Lower lobe of right lung (tissue), 2 donors: ENCODE results near the gene HNRNPH2. TPM values are rescaled to one million over a fixed set of nuclear protein-coding genes. Genes with fewer than 3 reads are reported as not detected.

ENCODE experiments used
- ATAC-seq, 2 donors: fragments of 200-7000 bp; cut with Tn5 transposase; one replicate each; pipeline ENCODE4 v1.9.1; 2020 to 2022; ENCODE audit warnings: mild to moderate bottlenecking in 2 of 2, moderate library complexity in 2 of 2
- DNase-seq: peaks from one replicate; pipeline ENCODE4 v3.0.0-alpha.2; 2020
- H3K27ac ChIP-seq: fragments of 200-600 bp; one replicate; pipeline ENCODE4 v1.8.0; 2022
- H3K27me3 ChIP-seq: fragments of 200-600 bp; one replicate; pipeline ENCODE4 v1.8.0; 2022; ENCODE audit warnings: low read depth
- H3K36me3 ChIP-seq: fragments of 200-600 bp; one replicate; pipeline ENCODE4 v1.8.0; 2022; ENCODE audit warnings: mild to moderate bottlenecking
- H3K4me1 ChIP-seq: fragments of 200-600 bp; one replicate; pipeline ENCODE4 v1.8.0; 2022
- H3K4me3 ChIP-seq: fragments of 200-600 bp; one replicate; pipeline ENCODE4 v1.8.0; 2022; ENCODE audit warnings: mild to moderate bottlenecking
- H3K9me3 ChIP-seq: fragments of 200-600 bp; one replicate; pipeline ENCODE4 v1.8.0; 2022
- CTCF ChIP-seq: fragments of 200-600 bp; IDR thresholded peaks from one replicate; pipeline ENCODE4 v1.8.0; 2022; ENCODE audit warnings: antibody characterized with exemption, mild to moderate bottlenecking
- intact Hi-C: fragments of 100-400 bp; cut with DNase I; formaldehyde crosslinking; loops from one replicate; pipeline ENCODE4 v1.11.0; 2022
- total RNA-seq: library from RNA; stranded (reverse); fragmentation: NEBNext Ultra II Directional; extraction: Animal tissue kit (Norgen Biotek cat#: 25700); gene quantifications from one replicate; pipeline ENCODE4 v1.2.1, GENCODE V29; 2021
- donor health status: DM: no; HTN: yes; CAD: no; lungs with severe emphysema.

HNRNPH2 gene
- total RNA-seq, 1 donor from 2014 or later, result 62.1 TPM

DNA sequence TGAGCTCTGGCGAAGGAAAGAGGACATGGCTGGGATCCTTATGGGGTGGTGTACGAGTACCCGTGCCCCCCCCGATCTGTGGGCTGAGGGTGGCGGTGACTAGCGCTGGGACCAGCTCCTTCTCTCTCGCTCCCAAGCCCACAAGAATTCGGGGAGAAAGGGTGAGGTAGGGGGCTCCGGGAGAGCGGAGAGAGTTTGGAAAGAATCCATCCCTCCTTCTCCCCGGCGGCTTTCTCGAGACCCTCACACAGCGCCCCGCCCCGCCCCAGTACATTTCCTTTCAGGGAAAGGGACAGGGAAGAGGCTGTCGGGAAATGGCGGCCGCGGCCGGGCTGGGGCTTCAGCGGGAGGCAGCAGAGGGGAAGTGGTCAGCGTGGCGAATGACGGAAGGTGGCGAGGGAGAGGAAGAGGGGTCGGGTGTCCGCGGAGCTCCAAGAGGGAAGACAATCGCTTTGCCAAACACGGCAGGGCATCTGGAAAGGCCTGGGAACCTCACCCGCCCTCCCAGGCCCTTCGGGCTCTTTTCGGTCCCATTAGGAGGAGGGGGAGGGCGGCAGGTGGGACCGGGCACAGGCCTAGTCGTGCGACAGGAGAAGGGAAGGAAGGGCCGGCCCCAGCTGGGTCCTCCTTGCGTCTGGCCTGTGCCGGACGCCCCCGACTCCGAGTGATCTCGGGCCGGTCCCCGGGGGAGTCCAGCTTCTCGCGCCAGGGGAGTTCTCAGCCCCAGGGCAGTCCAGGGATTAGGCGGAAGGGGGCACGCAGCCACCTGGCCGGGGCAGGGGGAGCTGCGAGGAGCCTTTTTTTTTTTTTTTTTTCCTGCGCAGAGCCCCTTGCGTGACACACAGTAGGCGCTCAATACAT, 10.2 kb downstream of the HNRNPH2 start:
- Histone ChIP-seq H3K4me1 (no peaks in the 10 kb centered on the region), H3K27ac (peak overlapping the region; percentile 92), H3K27me3 (no peaks in the 10 kb centered on the region), H3K36me3 (peaks cover 6% of the 10 kb centered on the region), H3K4me3 (peak overlapping the region; percentile 64), H3K9me3 (no peaks in the 10 kb centered on the region)
- DNase-seq (peak; percentile 75), ATAC-seq (peak; percentile 87 to 91)
- no peak for TF ChIP-seq CTCF
- intact Hi-C loops, result no loop called here

- H3K27ac ChIP-seq, result no peak overlapping the region
- no peak for ATAC-seq
Measured at GRCh38 chrX:101419489-101419888, 11.5 kb downstream of the HNRNPH2 start.

GRCh38 chrX:101427954-101428353, 19.9 kb downstream of the HNRNPH2 start:
- ATAC-seq (no peak), DNase-seq (no peak)
- H3K27ac ChIP-seq, result no peak overlapping the region
- TF ChIP-seq CTCF, result no peak
- H3K4me1 ChIP-seq, result no peaks in the 10 kb centered on the region
- no peaks in the 10 kb centered on the region for H3K9me3 ChIP-seq
- no peak overlapping the region for H3K4me3 ChIP-seq
- intact Hi-C loops, result no loop called here
- no peaks in the 10 kb centered on the region for H3K27me3 ChIP-seq
- peaks cover 7% of the 10 kb centered on the region for H3K36me3 ChIP-seq

More at GRCh38 chrX:101419489-101419888, 11.5 kb downstream of the HNRNPH2 start:
- no peak for DNase-seq
- TF ChIP-seq CTCF, result no peak
- Histone ChIP-seq H3K36me3 (no peaks in the 10 kb centered on the region), H3K4me3 (peak overlapping the region; percentile 64), H3K4me1 (no peaks in the 10 kb centered on the region), H3K9me3 (no peaks in the 10 kb centered on the region), H3K27me3 (no peaks in the 10 kb centered on the region)
- intact Hi-C loops, result no loop called here

- H3K27ac ChIP-seq, result no peak overlapping the region
- no peak for TF ChIP-seq CTCF
- H3K36me3 ChIP-seq, result peaks cover 7% of the 10 kb centered on the region
- no peak for DNase-seq
- no peak overlapping the region for H3K4me3 ChIP-seq
- intact Hi-C loops, result no loop called here
- H3K9me3 ChIP-seq, result no peaks in the 10 kb centered on the region
- no peaks in the 10 kb centered on the region for H3K4me1 ChIP-seq
- no peaks in the 10 kb centered on the region for H3K27me3 ChIP-seq
- no peak for ATAC-seq
Measured at GRCh38 chrX:101429934-101430333, 21.9 kb downstream of the HNRNPH2 start.

GRCh38 chrX:101430457-101431078, 22.5 kb downstream of the HNRNPH2 start:
- ATAC-seq, result no peak
- DNase-seq, result no peak
- H3K27ac ChIP-seq, result no peak overlapping the region
- no peaks in the 10 kb centered on the region for H3K4me1 ChIP-seq
- intact Hi-C loops, result no loop called here
- H3K27me3 ChIP-seq, result no peaks in the 10 kb centered on the region
- no peak for TF ChIP-seq CTCF
- no peak overlapping the region for H3K4me3 ChIP-seq
- H3K36me3 ChIP-seq, result peaks cover 7% of the 10 kb centered on the region
- no peaks in the 10 kb centered on the region for H3K9me3 ChIP-seq
